Cardiac muscle cell (in vitro differentiated cells and primary cell): Measurements from ENCODE around the gene KIR3DL3. TPM values are rescaled to one million over a fixed set of nuclear protein-coding genes. Genes with fewer than 3 reads are reported as not detected.
"Not testable (repeated sequence)": the region's sequence is repeated elsewhere in the genome, so short reads cannot be mapped to it uniquely, and the experiment has no call there.

ENCODE experiments used
- DNase-seq, 2 donors: peaks; one replicate each; pipeline versions ENCODE4 v3.0.0 to v3.0.0-alpha.2; 2010 to 2017; ENCODE audit warnings: low read depth in 1 of 2, low spot score in 1 of 2
- H3K27ac ChIP-seq: fragments of 200-600 bp; sonication (generic); 2 replicates; pipeline ENCODE4 v1.5.1; 2016
- H3K27me3 ChIP-seq: fragments of 200-600 bp; sonication (generic); 2 replicates; pipeline ENCODE4 v1.6.0; 2016; ENCODE audit warnings: control low read depth
- H3K36me3 ChIP-seq: fragments of 200-600 bp; sonication (generic); 2 replicates; pipeline ENCODE4 v1.5.1; 2016; ENCODE audit warnings: control low read depth
- H3K4me1 ChIP-seq: fragments of 200-600 bp; sonication (generic); 2 replicates; pipeline ENCODE4 v1.8.1; 2017; ENCODE audit warnings: low read depth, mild to moderate bottlenecking, mixed run types
- H3K4me3 ChIP-seq: fragments of 200-600 bp; sonication (generic); 2 replicates; pipeline ENCODE4 v1.5.1; 2016; ENCODE audit warnings: mild to moderate bottlenecking
- H3K9me3 ChIP-seq: fragments of 200-600 bp; sonication (generic); 2 replicates; pipeline ENCODE4 v1.5.1; 2017; ENCODE audit warnings: low read depth, mild to moderate bottlenecking, control low read depth
- polyA plus RNA-seq: library from polyadenylated mRNA; unstranded; fragments of >200 nt; fragmentation: Nextera tagmentation; extraction: Ambion mirVana; gene quantifications from 2 replicates; pipeline ENCODE4 v1.2.1, GENCODE V29; 2016
- total RNA-seq: library from RNA; depleted of rRNA; stranded (reverse); fragments of >200 nt; gene quantifications from 2 replicates; pipeline ENCODE4 v1.2.3, GENCODE V29; 2016
- TF ChIP-seq, protein P1 (sequence below): IDR thresholded peaks from 2 replicates; pipeline ENCODE4 v1.5.1; 2012; ENCODE audit warnings: low read depth, mild to moderate bottlenecking, low read length

Gene KIR3DL3
- total and polyA plus RNA-seq, 2 experiments from 2014 or later = not detected

- TF ChIP-seq, protein P1, sequence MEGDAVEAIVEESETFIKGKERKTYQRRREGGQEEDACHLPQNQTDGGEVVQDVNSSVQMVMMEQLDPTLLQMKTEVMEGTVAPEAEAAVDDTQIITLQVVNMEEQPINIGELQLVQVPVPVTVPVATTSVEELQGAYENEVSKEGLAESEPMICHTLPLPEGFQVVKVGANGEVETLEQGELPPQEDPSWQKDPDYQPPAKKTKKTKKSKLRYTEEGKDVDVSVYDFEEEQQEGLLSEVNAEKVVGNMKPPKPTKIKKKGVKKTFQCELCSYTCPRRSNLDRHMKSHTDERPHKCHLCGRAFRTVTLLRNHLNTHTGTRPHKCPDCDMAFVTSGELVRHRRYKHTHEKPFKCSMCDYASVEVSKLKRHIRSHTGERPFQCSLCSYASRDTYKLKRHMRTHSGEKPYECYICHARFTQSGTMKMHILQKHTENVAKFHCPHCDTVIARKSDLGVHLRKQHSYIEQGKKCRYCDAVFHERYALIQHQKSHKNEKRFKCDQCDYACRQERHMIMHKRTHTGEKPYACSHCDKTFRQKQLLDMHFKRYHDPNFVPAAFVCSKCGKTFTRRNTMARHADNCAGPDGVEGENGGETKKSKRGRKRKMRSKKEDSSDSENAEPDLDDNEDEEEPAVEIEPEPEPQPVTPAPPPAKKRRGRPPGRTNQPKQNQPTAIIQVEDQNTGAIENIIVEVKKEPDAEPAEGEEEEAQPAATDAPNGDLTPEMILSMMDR = no peak
- Histone ChIP-seq H3K4me3 (no peak overlapping the region), H3K9me3 (no peaks in the 10 kb centered on the region), H3K27ac (no peak overlapping the region), H3K36me3 (no peaks in the 10 kb centered on the region), H3K27me3 (no peaks in the 10 kb centered on the region), H3K4me1 (no peaks in the 10 kb centered on the region)
- DNase-seq = no peak
Observed at GRCh38 chr19:54725321-54725720, 1.1 kb downstream of the KIR3DL3 start.

DNA sequence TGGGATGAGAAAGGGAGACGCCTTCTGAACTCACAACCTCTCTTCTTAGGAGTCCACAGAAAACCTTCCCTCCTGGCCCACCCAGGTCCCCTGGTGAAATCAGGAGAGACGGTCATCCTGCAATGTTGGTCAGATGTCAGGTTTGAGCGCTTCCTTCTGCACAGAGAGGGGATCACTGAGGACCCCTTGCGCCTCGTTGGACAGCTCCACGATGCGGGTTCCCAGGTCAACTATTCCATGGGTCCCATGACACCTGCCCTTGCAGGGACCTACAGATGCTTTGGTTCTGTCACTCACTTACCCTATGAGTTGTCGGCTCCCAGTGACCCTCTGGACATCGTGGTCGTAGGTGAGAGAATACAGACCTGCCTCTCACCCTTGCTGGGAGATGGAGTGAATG, 3.3 kb downstream of the KIR3DL3 start:
- no peak for DNase-seq
- TF ChIP-seq, protein P1 = no peak
- no peaks in the 10 kb centered on the region for H3K27me3 ChIP-seq
- no peaks in the 10 kb centered on the region for H3K9me3 ChIP-seq
- H3K27ac ChIP-seq = no peak overlapping the region
- no peaks in the 10 kb centered on the region for H3K36me3 ChIP-seq
- no peak overlapping the region for H3K4me3 ChIP-seq
- no peaks in the 10 kb centered on the region for H3K4me1 ChIP-seq

DNA sequence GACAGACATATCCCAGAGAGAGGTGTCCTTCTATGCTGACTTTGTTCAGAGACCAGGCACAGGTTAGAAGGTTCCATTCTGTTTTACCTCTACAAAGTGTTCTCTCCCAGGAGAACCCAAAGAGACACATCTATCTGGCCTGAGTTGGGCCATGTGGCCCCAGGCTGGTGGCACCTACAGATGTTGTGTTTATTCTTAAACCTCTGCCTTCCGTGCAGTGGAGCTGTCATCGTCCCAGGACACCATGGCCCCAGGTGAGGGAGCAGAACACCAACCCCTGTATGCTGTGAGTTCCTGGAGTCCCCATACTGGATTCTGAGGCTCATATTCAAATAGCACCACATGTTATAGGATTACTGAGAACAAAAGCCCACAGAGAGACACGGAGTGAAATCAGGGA, 3.9 kb downstream of the KIR3DL3 start:
- H3K36me3 ChIP-seq = no peaks in the 10 kb centered on the region
- no peaks in the 10 kb centered on the region for H3K4me1 ChIP-seq
- TF ChIP-seq, protein P1 = no peak
- H3K27me3 ChIP-seq = no peaks in the 10 kb centered on the region
- no peak overlapping the region for H3K4me3 ChIP-seq
- DNase-seq = no peak
- H3K9me3 ChIP-seq = no peaks in the 10 kb centered on the region
- H3K27ac ChIP-seq = no peak overlapping the region

GRCh38 chr19:54729416-54730188, 5.4 kb downstream of the KIR3DL3 start:
- no peaks in the 10 kb centered on the region for H3K4me1 ChIP-seq
- H3K9me3 ChIP-seq = no peaks in the 10 kb centered on the region
- no peak for DNase-seq
- TF ChIP-seq, protein P1 = no peak
- H3K27ac ChIP-seq = no peak overlapping the region
- H3K4me3 ChIP-seq = no peak overlapping the region
- no peaks in the 10 kb centered on the region for H3K36me3 ChIP-seq
- no peaks in the 10 kb centered on the region for H3K27me3 ChIP-seq

DNA sequence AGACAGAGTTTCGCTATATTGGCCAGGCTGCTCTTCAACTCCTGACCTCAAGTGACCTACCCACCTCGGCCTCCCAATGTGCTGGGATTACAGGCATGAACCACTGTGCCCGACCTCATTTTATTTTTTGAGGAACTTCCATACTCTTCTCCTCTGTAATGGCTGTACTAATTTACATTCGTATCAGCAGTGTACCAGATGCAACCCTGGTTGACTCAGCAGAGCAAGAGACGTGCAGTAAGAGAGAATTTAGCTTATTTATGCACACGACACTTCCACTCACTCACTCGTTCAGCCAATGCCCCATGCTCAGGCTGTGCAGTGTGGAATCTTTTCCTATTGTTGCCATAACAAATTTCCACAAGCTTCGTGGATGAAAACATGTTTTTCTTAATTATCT, 6.9 kb downstream of the KIR3DL3 start:
- DNase-seq = no peak
- H3K36me3 ChIP-seq = no peaks in the 10 kb centered on the region

GRCh38 chr19:54738306-54738705, 14.1 kb downstream of the KIR3DL3 start, which contains the start of gene KIR2DL3:
Gene KIR2DL3, plus strand, starts transcription at chr19:54738513. Its CDS starts 33 bp downstream, at chr19:54738546.
- not testable (repeated sequence) for H3K36me3 ChIP-seq, H3K4me1 ChIP-seq, H3K27me3 ChIP-seq, H3K27ac ChIP-seq, H3K9me3 ChIP-seq, H3K4me3 ChIP-seq, DNase-seq

More for the DNA sequence above, 6.9 kb downstream of the KIR3DL3 start:
- TF ChIP-seq, protein P1 = no peak
- no peaks in the 10 kb centered on the region for H3K27me3 ChIP-seq
- H3K4me1 ChIP-seq = no peaks in the 10 kb centered on the region
- no peak overlapping the region for H3K4me3 ChIP-seq
- H3K9me3 ChIP-seq = no peaks in the 10 kb centered on the region
- no peak overlapping the region for H3K27ac ChIP-seq
